GM18867 (cell line): ENCODE data around the gene NEDD4.
"Not testable (repeated sequence)": the region's sequence is repeated elsewhere in the genome, so short reads cannot be mapped to it uniquely, and the experiment has no call there.

Experiments used
- ATAC-seq: cut with Tn5 transposase; IDR thresholded peaks from one replicate; pipeline ENCODE4 v1.9.1; 2021; ENCODE audit warnings: mild to moderate bottlenecking, moderate library complexity; ENCODE audit not compliant: unreplicated experiment

The NEDD4 gene

GRCh38 chr15:55785593-55785992, 207.8 kb downstream of the NEDD4 start:
- ATAC-seq: not testable (repeated sequence)

DNA sequence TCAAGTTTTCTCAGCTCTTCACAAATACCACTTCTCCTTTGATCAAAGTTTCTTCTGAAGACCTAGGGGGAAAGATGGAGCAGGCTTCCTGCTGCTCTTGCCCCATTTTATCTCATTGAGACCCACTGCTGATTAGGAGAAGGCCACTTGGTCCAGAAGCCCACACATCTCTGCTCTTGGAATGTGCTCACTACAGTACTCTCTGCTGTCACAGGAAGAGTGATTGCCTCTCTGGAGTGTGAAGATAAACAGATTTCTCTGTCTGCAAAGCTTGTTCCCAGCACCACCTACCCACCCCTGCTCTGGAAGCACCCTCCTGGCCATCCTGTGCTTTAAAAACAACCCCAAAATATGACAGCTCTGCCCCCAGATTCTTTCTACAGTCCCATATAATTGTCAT, 209.1 kb downstream of the NEDD4 start:
- ATAC-seq: no peak

- ATAC-seq: no peak
Measured at GRCh38 chr15:55782901-55783300, 210.5 kb downstream of the NEDD4 start.

DNA sequence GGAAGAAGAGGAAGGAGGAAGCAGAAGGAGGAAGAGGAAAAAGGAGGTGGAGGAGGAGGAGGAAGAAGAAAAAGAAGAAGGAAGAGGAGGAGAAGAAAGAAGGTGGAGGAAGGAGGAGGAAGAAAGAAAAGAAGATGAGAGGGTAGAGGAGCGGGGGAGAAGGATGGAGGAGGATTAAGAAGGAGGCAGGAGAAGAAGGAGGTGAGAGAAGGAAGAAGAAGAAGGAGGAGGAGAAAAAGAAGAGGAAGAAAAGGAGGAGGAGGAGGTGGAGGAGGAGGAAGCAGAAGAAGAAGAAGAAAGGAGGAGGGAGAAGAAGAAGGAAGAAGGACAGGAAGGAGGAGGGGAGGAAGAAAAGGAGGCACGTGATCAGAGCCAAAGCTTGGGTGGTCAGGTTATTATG, 213.1 kb downstream of the NEDD4 start:
- ATAC-seq: no peak

- no peak for ATAC-seq
Measured at GRCh38 chr15:55778932-55779331, 214.5 kb downstream of the NEDD4 start.
